ENCODE measurements around the gene WSB1. TPM values are rescaled to one million over a fixed set of nuclear protein-coding genes. Genes with fewer than 3 reads are reported as not detected.

The WSB1 gene
- polyA plus RNA-seq, 1 of the 3 experiments (the other 2 are of a cell fraction), result 261 TPM

DNA sequence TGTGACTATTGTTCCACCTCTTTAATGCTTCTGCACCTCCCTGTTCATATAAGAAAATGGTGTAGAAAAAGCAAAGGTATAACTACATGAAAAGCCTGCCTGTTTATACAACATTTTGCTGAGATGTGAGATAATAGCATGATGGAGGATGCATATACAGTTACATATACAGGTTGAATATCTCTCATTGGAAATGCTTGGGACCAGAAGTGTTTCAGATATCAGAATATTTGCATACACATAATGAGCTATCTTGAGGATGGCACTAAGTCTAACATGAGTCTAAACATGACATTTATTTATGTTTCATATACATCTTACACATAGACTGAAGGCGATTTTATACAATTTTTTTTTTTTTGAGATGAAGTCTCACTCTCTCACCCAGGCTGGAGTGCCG lies 5.7 kb upstream of the WSB1 start:
- no peaks in the 10 kb centered on the region for H3K9me3 ChIP-seq
- TF ChIP-seq, protein P1, sequence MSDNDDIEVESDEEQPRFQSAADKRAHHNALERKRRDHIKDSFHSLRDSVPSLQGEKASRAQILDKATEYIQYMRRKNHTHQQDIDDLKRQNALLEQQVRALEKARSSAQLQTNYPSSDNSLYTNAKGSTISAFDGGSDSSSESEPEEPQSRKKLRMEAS (IDR thresholded peaks at IDR 0.05; ENCODE audit: low read depth), result no peak
- TF ChIP-seq GABPA (IDR thresholded peaks at IDR 0.05; ENCODE audit: low read depth) (no peak), FOSL2 (IDR thresholded peaks at IDR 0.05; ENCODE audit: borderline replicate concordance, low read depth) (no peak), NRF1 (IDR thresholded peaks at IDR 0.05; ENCODE audit: low read depth, low read length) (no peak), POLR2AphosphoS5 (IDR thresholded peaks at IDR 0.05; ENCODE audit: low read depth, low read length) (no peak), SIN3A (IDR thresholded peaks at IDR 0.05; ENCODE audit: borderline replicate concordance, low read depth, low read length) (no peak), TAF1 (IDR thresholded peaks at IDR 0.05; ENCODE audit: borderline replicate concordance, low read depth, low read length) (no peak)
- TF ChIP-seq, protein P2, sequence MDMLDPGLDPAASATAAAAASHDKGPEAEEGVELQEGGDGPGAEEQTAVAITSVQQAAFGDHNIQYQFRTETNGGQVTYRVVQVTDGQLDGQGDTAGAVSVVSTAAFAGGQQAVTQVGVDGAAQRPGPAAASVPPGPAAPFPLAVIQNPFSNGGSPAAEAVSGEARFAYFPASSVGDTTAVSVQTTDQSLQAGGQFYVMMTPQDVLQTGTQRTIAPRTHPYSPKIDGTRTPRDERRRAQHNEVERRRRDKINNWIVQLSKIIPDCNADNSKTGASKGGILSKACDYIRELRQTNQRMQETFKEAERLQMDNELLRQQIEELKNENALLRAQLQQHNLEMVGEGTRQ (IDR thresholded peaks at IDR 0.05; ENCODE audit: borderline replicate concordance, low read depth, low read length), result no peak
- TF ChIP-seq, protein P3, sequence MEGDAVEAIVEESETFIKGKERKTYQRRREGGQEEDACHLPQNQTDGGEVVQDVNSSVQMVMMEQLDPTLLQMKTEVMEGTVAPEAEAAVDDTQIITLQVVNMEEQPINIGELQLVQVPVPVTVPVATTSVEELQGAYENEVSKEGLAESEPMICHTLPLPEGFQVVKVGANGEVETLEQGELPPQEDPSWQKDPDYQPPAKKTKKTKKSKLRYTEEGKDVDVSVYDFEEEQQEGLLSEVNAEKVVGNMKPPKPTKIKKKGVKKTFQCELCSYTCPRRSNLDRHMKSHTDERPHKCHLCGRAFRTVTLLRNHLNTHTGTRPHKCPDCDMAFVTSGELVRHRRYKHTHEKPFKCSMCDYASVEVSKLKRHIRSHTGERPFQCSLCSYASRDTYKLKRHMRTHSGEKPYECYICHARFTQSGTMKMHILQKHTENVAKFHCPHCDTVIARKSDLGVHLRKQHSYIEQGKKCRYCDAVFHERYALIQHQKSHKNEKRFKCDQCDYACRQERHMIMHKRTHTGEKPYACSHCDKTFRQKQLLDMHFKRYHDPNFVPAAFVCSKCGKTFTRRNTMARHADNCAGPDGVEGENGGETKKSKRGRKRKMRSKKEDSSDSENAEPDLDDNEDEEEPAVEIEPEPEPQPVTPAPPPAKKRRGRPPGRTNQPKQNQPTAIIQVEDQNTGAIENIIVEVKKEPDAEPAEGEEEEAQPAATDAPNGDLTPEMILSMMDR (IDR thresholded peaks at IDR 0.05), result no peak
- no peak for DNase-seq
- peaks cover 0 to under 1% of the 10 kb centered on the region in 2 experiments; a peak in 1 of 4 replicates for H3K4me1 ChIP-seq (ENCODE audit: control insufficient read depth in 1 of 2, insufficient read depth in 2 of 2, low read depth in 1 of 2, low read length in 1 of 2)
- CTCF ChIA-PET, result no interaction called here
- H3K27ac ChIP-seq (ENCODE audit: low read depth in 2 of 2, low read length in 1 of 2), result no peak overlapping the region
- no peaks in the 10 kb centered on the region for H4K20me1 ChIP-seq (ENCODE audit: insufficient read depth)
- no peaks in the 10 kb centered on the region for H3K79me2 ChIP-seq (ENCODE audit: insufficient read depth)
- no peaks in the 10 kb centered on the region for H3K27me3 ChIP-seq (ENCODE audit: insufficient read depth)
- POLR2A ChIA-PET, result no interaction called here
- no peak overlapping the region for H2AFZ ChIP-seq (ENCODE audit: low read depth)
- no peaks in the 10 kb centered on the region for H3K9me2 ChIP-seq
- H3K36me3 ChIP-seq (replicated peaks in 1 of 2; ENCODE audit: control insufficient read depth in 1 of 2, insufficient read depth in 2 of 2, low read length in 1 of 2), result no peaks in the 10 kb centered on the region
- H3F3A ChIP-seq (replicated peaks; ENCODE audit: insufficient read depth), result no peaks in the 10 kb centered on the region
- 90% methylated on average over 2 of the region's 2 CpGs for WGBS (ENCODE audit: low lambda C conversion rate)
- no peak overlapping the region for H3K9ac ChIP-seq
- no peak overlapping the region for H3K4me3 ChIP-seq (ENCODE audit: low read depth in 2 of 2, low read length in 1 of 2)
- H3K4me2 ChIP-seq, result no peak overlapping the region

DNA sequence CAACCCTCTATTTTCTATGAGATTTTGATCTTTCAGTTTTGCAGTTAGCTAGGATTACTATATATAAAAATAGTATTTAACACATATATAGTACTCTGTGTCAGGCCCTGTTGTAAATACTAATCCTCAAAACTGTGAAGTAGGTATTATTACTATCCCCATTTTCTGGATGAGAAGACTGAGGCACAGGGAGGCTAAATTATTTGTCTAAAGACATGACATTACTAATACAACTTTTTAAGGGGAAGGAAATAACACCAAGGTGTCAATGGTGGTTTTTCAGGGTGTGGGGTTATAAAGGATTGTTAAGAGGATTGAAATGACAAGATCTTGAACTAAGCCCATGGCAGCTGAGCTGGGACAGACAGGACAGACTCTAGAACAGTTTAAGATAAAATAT lies 4.1 kb upstream of the WSB1 start:
- no peak for DNase-seq
- Histone ChIP-seq H3K9me3 (no peaks in the 10 kb centered on the region), H3K4me1 (ENCODE audit: control insufficient read depth in 1 of 2, insufficient read depth in 2 of 2, low read depth in 1 of 2, low read length in 1 of 2) (peaks cover 3 to 5% of the 10 kb centered on the region in 2 experiments; a peak in 2 of 4 replicates), H3F3A (replicated peaks; ENCODE audit: insufficient read depth) (peaks cover 6% of the 10 kb centered on the region), H3K9me2 (no peaks in the 10 kb centered on the region), H3K27me3 (ENCODE audit: insufficient read depth) (no peaks in the 10 kb centered on the region), H4K20me1 (ENCODE audit: insufficient read depth) (no peaks in the 10 kb centered on the region), H3K36me3 (replicated peaks in 1 of 2; ENCODE audit: control insufficient read depth in 1 of 2, insufficient read depth in 2 of 2, low read length in 1 of 2) (no peaks in the 10 kb centered on the region), H3K27ac (ENCODE audit: low read depth in 2 of 2, low read length in 1 of 2) (no peak overlapping the region), H2AFZ (ENCODE audit: low read depth) (no peak overlapping the region), H3K79me2 (ENCODE audit: insufficient read depth) (peaks cover 9% of the 10 kb centered on the region; the same call in 1 of the 2 replicates), H3K9ac (no peak overlapping the region), H3K4me3 (ENCODE audit: low read depth in 2 of 2, low read length in 1 of 2) (no peak overlapping the region), H3K4me2 (no peak overlapping the region)
- TF ChIP-seq RFX5 (IDR thresholded peaks at IDR 0.05; ENCODE audit: low read length) (no peak), SMC3 (IDR thresholded peaks at IDR 0.05; ENCODE audit: low read depth, low read length) (no peak), GABPA (IDR thresholded peaks at IDR 0.05; ENCODE audit: low read depth) (no peak)
- TF ChIP-seq, protein P3 (IDR thresholded peaks at IDR 0.05), result no peak
- CTCF ChIA-PET, result interaction anchor here (0.9 to 1.8 kb wide), 3 partner anchors 13 to 43 kb away, joined by 3 to 10 read pairs (median 4); no protein-coding TSS in a partner anchor
- POLR2A ChIA-PET, result interaction anchor here (0.6 kb wide), 2 partner anchors 8 to 38 kb away, joined by 3 to 4 read pairs; no protein-coding TSS in a partner anchor
